ENCODE data around the gene SLC27A2.
"Not testable (repeated sequence)": the region's sequence is repeated elsewhere in the genome, so short reads cannot be mapped to it uniquely, and the experiment has no call there.

Gene SLC27A2

DNA sequence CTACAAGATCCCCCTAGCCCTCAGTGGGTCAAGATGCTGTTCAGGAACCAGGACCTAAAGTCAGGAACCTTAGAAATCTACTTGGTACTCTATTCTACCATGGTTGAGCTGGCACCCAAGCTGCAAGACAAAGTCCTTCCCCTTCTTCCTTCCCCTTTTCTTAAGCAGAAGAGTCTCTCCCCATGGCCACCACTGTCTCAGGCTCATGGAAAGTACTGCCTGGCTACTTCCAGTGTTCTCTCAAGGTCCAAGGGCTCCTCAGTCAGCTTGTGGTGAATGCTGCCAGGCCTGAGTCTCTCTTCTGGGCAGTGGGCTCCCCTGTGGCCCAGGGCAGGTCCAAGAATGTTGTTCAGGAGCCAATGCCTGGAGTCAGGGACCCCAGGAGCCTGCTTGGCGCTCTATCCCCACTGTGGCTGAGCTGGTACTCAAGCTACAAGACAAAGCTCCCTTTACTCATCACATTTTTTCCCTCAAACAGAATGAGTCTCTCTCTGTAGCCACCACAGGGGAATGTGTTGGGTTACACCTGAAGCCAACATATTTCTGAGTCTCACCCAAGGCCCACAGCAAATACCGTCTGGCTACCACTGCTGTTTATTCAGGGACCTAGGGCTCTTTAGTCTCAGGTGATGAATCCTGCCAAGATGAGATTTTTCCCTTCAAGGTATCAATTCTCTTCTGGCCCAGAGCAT, 18.1 kb upstream of the SLC27A2 start:
- DNase-seq = no peak

DNA sequence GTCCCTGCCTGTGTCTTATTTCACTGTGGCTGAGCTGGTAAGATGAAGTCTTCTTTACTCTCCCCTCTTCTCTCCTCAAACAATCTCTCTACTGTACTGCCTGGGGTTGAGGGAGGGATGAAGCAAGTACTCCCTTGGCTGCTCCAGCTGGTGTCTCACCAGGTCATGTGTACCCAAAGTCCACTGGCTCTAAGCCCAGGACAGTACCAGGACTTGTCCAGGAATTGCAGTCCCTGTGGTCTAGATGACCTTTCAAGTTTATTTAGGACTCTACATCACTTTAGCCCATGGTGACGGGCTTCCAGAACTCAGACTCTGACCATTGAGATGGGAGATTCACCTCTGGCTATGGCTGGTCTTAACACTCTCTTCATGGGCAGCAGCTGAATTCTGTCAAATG, 17.5 kb upstream of the SLC27A2 start:
- DNase-seq = no peak

DNA sequence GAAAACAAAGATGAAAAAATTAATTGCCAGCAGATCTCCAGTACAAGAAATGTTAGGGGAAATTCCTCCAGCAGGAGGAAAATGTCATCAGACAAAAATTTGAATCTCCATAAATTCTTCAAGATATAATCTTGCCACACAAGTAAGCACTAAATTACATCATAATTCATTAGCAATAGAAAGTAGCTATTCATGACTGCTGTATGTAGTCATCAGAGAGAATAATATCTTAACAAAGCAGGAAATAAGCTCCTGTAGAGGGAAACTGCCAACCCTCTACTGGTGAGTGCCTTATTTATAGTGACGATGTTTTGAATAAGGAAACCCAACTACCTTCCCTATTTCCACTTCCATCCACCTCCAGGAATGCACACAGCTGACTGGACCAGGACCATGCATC, 15.8 kb upstream of the SLC27A2 start:
- no peak for DNase-seq

DNA sequence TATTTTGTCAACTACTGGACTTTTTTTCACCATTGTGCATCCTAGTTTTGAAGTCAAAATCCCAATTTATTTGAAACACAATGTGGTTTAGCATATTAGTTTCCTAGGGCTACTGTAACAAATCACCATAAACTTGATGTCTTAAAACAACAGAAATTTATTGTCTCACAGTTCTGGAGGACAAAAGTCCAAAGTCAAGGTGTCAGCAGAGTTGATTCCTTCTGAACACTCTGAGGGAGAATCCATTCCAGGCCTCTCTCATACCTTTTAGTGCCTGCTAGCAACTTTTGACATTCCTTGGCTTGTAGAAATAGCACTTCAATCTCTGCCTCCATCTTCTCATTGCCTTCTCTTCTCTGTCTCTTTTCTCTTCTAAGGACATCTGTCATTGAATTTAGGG, 14.9 kb upstream of the SLC27A2 start:
- DNase-seq = no peak

DNA sequence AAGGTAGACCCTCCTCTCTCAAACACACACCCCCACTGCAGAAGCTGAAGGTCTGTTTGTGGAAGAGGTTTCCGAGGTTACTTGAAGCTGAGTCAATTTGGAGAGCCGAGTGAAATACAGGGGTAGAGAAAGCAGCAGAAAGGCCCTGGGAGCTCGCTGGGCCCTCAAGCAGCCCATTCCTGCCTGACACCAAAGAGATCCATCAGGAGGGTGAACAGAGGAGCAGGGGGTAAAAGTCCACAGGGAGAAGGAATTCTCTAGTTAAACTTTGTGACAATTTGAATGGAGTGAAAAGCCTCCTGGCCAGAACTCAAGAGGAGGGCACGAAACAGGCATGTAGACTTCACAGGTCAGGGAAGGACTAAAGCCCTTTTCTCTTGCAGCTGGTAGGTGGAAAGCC, 13.6 kb upstream of the SLC27A2 start:
- no peak for DNase-seq

DNA sequence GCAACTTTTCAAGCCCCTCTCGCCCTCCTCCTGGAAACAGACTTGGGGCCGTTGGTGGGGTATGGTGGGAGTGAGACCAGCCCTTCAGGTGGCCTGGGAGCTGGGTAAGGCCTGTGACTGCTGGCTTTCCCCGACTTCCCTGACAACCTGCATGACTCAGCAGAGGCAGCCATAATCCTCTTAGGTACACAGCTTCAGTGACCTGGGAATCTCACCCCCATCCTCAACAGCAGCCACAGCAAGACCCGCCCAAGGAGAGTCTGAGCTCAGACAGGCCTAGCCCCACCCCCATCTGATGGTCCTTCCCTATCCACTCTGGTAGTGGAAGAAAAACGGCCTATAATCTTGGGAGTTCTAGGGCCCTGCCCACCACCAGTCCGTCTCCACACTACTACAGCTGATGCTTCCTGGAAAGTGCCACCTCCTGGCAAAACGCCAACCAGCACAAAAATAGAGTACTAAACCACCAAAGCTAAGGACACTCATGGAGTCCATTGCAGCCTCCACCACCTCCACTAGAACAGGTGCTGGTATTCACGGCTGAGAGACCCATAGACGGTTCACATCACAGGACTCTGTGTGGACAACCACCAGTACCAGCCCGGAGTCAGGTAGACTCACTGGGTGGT, 13.1 kb upstream of the SLC27A2 start:
- DNase-seq = no peak

DNA sequence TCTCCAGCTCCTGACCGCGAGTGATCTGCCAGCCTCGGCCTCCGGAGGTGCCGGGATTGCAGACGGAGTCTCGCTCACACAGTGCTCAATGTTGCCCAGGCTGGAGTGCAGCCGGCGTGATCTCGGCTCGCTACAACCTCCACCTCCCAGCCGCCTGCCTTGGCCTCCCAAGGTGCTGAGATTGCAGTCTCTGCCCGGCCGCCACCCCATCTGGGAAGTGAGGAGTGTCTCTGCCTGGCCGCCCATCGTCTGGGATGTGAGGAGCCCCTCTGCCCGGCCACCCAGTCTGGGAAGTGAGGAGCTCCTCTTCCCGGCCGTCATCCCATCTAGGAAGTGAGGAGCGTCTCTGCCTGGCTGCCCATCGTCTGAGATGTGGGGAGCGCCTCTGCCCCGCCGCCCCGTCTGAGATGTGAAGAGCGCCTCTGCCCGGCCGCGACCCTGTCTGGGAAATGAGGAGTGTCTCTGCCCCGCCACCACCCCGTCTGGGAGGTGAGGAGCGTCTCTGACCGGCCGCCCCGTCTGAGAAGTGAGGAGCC, 9.6 kb upstream of the SLC27A2 start:
- DNase-seq = not testable (repeated sequence)

DNA sequence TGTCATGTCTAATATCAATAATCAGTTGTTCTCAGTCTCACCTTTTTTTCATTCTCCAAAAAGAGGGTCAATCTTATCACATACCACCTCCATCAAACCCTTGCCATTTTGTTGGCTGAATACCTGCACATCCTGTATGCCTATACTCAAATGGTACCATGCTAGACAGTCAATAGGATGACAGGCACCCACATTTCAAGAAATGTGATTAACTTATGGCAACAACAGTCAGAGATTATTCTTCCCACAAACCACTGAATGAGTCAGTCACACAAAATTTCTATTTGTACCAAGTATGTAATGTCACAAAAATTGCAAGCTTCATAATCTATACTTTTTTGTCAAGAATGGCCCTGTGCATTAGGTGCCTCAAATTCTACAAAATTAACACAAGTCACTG, 5.1 kb upstream of the SLC27A2 start:
- no peak for DNase-seq

DNA sequence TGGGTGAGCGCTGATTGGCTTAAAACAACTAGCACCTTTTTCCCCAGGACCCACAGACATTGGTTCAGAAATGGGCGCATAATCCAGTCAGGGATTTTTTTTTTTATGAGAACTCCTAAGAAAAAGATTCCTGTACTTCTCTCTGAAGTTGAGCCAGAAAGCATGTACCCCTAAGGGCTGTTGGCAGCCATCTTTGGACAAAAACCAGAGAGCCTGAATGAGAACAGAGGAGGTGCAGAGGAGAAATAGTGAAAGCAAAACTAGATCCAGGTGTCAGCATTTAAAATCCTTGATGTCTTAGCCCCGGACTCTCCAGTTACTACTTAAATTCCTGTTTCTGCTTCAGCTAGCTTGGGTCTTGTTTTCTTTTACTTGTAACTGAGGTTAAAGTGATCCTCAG, 1.9 kb upstream of the SLC27A2 start:
- DNase-seq = no peak

DNA sequence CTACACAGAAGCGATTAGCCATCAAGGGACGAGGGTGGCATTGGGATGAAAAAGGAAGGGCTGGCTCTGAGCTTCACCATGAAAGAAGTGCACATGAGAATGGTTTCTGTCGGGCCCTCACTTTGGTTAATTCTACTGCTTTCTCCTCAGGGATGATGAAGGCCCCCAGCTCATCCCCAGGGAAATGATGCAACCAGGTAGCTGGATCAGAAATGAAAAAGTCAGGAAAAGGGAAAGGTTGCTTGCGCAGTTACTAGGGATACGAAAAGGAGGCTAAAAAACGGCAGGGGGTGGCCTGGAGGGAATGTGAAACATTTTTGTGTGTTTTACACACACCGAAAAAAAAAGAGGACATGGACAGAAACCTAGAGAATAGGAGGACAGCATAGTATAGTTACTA, 1.4 kb upstream of the SLC27A2 start:
- peak in 1 of 14 donors; percentile 39 for DNase-seq

DNA sequence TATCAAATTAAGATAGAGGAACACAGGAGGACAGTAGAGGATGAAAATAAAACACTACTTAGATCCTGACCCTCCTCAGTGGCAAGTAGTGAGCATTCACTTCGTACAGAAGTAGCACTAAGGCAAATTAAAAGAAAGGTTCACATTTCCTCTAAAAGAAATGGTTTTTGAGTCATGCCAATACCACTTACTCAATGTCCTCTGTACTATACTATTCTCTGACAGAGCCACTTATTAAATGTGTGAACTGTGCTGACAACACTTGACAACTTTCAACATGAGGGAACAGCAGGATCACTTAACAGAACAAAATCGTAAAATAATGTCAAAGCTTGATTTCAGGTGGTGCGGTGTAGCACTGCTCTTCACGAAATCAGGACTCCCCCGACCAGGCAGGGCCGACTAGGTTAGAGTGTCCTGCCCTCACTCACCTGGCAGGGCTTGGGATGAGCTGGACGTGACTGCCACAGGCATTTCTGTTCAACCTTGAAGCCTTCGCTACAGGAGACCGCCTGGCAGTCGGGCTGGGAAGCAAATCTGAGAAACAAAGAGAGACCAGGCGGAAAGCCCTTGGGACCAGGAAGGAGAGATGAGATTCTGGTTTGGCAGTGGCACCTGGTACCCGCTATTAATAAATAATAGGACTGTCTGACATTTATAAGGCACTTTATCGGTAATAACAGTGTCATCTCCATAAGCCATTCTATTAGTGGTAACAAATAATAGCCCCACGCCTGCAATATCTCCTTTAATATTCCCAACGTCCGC, 611 bp upstream of the SLC27A2 start:
- DNase-seq = peak in 1 of 14 donors; percentile 62

DNA sequence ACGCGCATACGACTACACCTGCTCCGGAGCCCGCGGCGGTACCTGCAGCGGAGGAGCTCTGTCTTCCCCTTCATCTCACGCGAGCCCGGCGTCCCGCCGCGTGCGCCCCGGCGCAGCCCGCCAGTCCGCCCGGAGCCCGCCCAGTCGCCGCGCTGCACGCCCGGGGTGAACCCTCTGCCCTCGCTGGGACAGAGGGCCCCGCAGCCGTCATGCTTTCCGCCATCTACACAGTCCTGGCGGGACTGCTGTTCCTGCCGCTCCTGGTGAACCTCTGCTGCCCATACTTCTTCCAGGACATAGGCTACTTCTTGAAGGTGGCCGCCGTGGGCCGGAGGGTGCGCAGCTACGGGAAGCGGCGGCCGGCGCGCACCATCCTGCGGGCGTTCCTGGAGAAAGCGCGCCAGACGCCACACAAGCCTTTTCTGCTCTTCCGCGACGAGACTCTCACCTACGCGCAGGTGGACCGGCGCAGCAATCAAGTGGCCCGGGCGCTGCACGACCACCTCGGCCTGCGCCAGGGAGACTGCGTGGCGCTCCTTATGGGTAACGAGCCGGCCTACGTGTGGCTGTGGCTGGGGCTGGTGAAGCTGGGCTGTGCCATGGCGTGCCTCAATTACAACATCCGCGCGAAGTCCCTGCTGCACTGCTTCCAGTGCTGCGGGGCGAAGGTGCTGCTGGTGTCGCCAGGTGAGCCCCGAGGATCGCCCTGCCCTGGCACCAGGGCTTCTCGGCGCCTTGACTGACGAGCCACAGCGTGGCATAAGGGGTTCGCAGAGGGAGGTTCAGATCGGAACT, 420 bp downstream of the SLC27A2 start:
- DNase-seq = peak in 1 of 14 donors; percentile 57

DNA sequence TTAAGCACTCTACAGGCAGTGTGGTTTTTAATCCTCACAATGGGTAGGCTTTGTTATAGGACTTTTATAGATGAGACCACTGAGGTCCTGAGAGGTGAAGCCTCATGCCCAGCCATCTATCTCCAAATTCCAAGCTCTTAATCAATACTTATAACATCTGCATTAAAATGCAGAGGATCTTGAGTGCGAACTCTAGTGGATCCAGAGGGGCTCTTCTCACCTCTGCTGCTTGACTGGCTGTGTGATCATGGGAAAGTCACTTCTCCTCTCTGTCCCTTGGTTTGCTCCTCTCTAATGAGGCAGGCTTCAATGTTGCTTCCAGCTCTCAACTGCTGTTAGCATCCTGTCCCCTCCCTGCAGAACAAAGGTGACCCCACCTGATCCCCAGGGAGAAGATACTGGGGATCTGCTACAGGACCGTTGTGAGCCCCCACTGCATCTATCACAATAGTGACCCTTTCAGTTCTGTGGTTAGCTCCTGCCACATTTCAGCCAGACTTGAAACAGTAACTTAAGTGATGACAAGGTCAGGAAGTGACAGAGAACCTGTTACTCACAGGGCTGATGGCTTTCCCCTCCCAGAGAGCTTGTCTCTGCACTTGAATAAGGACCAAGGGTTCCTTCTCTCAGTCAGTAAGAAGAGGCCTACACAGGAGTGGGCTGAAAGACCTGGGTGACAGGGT, 1.3 kb downstream of the SLC27A2 start:
- no peak for DNase-seq

DNA sequence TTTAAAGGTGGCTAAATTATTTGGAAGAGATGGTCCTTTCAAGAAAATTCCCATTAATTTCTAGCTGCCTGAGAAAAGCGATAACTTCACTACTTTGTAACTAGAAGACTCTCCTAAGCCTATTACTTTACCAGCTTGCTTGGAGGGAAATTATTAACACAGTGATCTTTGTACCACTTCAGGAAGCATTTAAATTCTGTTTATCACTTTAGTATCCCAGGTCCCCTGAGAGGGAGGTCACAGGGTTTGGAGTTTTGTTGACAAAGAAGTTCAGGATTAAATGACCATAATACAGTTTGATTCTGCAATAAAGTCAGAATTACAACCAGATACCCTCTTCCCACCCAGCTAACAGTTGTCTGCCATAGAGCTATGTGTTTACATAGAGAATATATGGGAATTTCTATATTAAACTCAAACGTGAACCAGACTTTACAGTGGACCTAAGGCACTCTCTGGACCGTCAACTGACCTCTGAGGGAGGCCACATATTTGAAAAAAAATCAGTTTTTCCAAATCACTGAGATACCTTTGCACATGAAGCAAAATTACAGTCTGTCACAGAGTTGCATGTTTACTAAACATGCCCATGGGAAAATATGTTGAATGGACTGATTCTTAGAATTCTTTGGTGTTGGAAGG, 3.0 kb downstream of the SLC27A2 start:
- DNase-seq = no peak

DNA sequence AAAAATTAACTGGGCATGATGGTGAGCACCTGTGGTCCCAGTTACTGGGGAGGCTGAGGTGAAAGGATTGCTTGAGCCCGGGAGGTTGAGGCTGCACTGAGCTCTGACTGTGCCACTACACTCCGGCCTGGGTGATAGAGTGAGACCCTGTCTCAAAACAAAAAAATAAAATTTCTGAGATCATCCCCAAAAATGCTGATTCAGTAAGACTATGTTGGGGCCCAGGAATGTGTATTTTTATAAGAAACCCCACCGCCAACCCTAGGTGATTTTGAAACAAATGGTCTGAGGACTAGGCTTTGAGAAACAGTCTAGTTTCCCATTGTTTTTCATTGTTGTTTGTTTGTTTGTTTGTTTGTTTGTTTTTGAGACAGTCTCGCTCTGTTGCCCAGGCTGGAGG, 4.1 kb downstream of the SLC27A2 start:
- no peak for DNase-seq

DNA sequence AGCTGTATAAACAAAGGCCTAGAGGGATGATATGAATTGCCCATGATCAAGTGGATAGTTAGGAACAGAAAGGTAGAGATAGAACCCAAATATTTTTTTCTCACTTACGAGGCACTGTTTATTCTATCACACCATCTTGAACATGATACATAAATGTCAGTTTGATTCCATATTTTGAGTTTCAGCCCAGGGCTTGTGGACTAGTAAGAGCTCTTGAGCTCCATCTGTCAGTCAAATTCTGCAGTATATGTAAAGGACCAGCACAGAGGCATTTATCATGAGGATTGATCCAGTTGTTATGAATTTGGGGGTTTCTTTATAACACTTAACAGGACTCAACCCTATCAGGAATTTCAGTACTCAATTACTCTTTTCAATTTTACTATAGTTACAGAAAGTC, 4.8 kb downstream of the SLC27A2 start:
- no peak for DNase-seq

DNA sequence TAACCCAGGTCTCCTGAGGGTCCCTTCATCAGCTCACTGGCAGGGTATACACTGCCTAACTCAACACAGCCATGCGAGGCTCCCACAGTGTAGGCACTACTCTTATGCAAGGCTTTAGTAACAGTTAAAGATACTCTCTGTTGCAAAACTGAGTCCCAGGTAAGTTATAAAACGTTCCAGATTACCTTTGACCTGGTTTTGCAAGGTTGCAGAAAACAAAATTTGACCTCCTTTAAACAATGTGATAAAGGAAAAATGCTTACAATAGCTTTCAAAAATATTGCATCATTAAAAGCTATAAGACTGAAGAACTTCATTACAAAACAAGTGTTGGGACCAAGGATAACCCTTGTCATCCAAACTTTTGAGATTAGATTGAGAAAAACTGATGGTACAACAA, 5.5 kb downstream of the SLC27A2 start:
- DNase-seq = no peak

DNA sequence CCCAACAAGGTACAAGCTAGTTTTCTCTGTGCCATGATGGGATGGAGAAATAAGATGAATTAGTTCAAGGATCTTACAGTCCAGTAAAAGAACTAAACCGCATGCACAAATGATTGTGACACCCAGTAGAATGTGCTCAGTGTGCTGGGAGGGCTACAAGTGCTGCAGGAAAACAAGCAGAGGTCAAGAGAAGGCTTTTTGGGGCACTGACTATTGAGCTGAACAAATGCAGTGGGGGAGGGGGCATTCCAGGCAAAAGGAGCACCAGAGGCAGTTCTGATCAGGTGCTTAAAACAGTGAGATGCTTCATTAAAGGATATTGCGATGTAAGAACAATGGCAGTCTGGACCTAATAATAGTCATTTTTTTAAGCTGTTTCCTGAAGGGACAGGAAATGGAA, 6.0 kb downstream of the SLC27A2 start:
- no peak for DNase-seq

DNA sequence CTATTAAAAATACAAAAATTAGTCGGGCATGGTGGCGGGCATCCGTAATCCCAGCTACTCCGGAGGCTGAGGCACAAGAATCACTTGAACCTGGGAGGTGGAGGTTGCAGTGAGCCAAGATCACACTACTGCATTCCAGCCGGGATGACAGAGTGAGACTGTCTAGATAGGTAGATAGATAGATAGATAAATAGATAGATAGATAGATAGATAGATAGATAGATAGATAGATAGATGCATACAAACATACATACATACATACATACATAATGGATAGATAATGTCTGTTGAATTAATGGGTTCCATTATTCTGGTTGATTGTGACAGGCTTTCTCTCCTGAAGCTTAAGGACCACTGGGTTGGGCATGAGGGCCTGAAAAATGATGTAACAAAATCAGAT, 6.8 kb downstream of the SLC27A2 start:
- not testable (repeated sequence) for DNase-seq

DNA sequence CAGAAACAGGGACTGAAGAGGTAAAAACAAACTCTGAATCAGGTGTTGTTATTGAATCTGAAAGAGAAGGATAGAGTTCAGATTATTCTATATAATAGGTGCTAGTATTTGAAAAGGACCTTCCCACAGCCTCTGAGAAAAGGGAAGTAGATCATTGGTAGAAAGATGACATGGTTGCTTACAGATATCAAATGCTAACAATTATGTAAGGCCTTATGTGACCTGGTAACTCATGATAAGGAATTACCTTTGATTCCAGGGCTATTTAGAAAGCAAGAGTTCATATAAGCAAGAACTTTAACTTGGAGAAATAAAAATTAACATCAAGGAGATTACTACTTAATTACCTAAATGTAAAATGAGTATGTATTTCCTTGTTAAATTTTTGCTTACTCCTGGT, 7.6 kb downstream of the SLC27A2 start:
- no peak for DNase-seq

DNA sequence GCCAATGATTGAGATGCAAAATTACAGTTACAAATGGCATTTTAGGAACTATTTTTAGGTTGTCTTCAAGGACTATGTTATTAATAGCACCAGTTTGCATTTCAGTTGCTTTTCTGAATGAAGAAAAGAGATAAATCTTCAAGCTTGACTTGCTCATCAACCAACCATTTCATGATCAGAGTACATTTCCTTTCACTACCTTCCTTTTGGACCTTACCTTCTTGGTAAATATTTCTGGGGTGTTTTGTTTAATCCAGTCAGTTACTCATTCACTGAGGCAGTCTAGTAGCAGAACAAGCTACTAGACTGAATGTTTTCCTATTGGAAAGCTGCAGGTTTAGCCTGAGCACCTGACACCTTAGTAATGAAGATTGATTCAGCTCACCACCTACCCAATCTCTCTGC, 8.2 kb downstream of the SLC27A2 start:
- DNase-seq = no peak

DNA sequence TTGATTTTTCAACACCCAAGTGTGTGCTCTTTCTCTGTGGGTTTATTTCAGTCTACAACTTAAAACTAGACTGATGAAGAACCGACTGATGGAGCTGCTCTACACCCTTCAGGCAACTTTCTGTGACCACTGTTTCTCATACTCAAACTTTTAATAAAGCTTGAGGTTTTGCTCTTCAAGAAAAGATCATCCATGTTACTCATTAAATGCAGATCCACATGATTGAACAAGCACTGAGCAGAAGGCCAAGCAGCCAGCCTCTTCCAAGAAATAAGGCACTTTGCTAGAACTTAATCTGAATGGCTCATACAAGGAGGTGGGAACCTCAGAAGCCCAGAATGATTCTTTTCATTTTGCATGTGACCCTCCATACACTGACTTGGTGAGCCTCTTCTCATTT, 8.7 kb downstream of the SLC27A2 start:
- no peak for DNase-seq
